NCI-H524 treated with DMSO at 0.1 percent for 48 hours (cell line): ENCODE measurements around the gene ANKS1B.

Experiments
- DNase-seq: peaks from one replicate; lab custom pipeline; 2025; lab: John Stamatoyannopoulos, UW

Gene ANKS1B

DNA sequence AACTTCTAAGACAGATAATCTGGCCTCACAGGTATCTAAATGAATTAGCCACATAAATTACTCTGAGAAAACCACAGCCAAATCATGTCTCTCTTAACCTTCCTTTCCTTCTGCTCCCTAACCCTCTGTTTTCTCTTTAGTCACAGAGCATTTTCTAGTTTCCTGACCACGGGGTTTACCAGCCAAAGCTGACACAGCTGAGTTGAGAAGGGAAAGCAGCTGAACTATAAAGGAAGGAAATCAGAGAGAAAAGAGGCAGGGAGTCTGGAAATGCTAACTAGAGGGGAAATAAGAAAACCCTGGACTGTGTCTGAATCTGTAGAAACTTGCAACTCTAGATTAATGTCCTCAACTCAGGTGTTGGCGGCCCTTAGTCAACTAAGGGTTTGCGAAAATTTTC is 24.4 kb downstream of the ANKS1B start:
- no peak for DNase-seq

DNA sequence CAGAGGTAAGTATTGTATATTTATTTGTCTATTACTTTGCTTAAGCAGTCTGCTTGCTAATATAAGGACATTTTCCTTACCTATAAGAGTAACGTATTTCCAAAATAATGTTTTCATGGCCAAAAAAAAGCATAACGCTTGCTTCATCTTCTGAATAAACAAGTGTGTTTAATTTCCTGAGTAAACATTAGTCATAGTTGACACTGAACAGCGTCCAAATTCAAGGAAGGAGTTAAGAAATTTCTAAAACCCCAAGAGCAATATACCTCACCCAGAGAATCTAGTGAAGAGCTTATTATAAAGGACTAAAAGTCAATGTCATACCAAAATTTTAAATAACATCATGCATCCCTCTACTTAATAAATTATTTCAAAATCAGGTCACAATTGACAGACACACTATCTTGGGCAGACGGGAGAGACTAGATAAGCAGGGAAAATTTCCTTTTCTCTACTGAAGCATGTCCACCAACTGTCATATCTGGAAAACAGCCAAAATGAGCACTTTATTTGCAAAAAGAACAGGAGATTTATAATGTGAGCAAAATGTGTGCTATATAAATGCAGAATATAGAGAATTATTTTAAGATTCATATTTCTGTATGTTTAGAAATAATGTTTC is 25.1 kb downstream of the ANKS1B start:
- peak; percentile 59 for DNase-seq

DNA sequence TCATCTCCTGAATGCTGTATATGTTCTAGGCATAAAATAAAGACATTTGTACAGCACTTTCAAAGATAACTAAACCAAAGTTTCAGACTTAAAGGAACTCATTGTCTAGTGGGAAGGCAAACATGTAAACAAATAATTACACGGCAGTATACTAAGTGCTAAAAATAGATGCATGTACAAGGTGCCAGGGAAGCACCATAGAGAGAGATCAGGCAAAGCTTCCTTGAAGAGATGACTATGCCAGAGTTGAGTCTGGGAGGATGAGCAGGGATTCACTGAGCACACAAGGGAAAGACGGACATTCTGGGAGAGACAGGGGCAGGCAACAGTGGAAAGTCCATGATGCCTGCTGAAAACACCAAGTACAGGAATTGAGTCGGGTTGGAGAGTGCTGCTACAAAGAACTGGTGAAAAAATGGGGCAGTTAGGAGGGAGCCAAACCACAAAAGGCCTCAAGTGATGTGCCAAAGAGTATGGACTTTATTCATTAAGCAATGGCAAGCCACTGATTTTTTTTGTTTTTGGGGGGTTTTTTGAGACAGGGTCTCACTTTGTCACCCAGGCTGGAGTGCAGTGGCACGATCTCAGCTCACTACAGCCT is 26.8 kb downstream of the ANKS1B start:
- DNase-seq = no peak

DNA sequence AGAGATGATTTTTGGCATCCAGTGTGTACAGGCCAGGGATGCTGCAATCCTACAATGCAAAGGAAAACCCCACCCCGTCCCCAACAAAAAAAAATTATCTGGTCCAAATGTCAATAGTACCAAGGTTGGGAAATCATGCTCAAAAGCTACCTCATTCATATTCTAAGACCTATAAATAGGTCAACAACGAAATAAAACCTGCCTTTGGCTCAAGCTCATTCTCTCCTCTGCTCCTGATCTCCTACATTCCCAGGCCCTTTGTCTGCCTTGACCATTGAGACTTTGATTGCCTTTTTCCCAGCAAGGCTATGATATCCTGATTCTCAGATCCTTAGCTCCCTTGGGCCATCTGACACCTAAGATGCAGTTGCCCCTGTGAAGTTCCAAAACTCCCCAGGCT is 30.0 kb downstream of the ANKS1B start:
- no peak for DNase-seq

DNA sequence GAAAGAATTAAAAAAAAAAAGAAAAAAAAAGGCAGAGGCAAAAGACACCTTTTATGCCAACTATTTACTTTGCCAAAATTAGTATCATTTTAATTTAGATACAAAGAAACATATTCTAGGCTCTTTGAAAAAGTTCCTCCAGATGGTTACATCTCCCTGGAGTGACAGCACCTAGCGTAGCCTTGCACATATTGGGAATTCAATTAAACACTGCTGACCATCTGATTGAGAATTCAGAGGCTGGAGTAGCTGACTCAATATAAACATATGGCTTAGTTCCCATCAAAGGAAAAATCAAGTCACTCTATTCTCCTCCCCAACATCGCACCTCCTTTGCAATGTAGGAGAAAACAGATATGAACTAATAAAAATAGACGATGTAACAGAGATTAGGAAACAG is 36.4 kb downstream of the ANKS1B start:
- DNase-seq = peak; percentile 3

DNA sequence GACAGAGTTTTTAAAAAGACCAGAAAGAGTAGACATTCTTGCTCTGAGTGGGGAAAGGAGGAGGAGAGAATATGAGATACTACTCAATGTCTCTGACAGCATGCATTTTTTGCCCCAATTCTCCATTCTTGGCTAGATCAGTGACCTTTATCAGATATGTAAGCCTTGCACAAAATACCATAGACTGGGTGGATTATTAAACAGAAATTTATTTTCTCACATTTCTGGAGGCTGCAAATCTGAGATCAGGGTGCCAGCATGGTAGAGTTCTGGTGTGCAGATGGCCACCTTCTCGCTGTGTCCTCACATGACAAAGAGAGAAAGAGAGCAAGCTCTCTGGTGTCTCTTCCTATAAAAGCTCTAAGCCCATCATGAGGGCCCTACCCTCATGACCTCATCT is 38.6 kb downstream of the ANKS1B start:
- no peak for DNase-seq

DNA sequence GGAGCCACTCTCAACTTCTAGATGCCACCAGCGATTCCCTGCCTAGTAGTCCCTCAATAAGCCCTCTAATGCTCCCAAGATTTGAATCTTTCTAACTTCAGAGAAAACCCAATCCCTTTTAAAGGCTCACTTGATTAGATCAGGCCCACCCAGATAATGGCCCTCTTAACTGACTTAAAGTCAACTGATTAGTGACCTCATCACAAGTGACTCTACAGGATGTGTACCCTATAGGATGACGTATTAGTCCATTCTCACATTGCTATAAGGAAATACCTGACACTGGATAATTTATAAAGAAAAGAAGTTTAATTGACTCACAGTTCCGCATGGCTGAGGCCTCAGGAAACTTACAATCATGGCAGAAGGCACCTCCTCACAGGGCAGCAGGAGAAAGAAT is 49.1 kb downstream of the ANKS1B start:
- DNase-seq = no peak

DNA sequence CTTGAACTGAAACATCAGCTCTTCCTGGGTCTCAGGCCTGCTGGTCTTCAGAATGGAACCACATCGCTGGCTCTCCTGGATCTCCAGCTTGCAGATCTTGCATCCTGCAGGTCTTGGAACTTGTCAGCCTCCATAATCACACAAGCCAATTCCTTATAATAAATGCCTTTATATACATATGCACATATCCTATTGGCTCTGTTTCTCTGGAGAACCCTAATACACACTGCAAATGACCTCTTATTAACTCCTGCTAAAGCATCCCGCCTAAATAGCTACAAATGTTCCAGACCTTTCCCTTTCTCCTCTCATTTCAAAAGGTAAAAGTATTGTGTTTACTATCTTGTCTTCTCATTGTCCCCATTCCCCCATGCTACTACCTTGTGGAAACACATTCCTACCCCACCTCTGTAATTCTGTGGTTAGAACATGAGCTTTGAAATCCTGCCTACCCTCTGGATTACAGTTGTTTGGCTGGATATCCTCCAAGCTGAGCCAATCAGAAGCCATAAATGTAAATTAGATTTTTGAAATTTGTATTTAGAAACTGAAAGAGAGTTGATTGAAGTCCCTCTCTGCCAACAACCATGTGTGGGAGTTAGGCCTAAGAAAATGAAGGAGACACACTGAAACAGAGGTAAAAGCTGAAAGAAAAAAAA is 58.1 kb downstream of the ANKS1B start:
- no peak for DNase-seq

DNA sequence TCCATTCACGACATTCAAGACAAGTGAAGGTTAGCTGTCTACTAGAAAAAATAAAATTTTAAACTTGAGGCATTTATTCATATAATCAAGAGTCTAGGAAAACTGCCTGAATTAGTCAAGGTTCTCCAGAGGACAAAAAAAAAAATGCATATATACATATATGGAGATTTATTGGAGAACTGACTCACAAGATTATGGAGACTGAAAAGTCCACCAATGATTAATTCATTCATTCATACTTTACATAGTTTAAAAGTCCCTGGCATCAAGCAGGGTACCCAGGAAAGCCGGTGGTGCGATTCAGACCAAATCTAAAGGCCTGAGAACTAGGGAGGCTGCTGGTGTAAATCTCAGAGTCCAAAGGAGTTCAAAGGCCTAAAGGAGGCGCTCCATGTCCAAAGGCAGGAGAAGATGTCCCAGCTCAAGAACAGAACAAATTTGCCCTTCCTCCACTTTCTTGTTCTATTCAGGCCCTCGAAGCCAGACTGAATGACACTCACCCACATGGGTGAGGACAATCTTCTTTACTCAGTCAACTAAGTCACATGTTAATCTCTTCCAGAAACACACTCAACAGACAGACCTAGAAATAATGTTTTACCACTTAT is 64.3 kb downstream of the ANKS1B start:
- no peak for DNase-seq

DNA sequence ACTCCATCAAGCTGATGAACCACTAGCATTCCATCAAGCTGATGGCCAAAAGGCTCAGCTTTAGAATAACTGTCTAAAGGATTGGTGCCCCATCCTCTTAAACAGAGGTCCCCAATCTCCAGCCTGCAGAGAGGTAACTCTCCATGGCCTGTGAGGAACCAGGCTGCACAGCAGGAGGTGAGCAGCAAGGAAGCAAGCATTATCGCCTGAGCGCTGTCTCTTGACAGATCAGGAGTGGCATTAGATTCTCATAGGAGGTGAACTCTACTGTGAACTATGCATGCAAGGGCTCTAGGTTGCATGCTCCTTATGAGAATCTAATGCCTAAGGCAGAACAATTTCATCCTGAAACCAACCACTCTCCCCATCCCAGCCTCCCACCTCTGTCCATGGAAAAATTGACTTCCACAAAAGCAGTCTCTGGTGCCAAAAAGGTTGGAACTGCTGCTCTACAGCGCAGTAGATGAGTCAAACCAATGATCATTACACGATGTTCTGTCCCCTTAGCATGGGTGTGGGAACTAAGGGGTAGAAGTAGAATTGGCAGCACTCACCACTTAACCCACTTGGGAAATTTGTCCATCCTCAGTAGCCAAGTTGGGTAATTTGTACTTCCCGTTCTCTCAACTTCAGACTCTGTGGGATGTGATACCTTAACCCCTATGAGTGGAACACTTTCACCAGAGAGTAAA is 66.9 kb downstream of the ANKS1B start:
- DNase-seq = no peak

DNA sequence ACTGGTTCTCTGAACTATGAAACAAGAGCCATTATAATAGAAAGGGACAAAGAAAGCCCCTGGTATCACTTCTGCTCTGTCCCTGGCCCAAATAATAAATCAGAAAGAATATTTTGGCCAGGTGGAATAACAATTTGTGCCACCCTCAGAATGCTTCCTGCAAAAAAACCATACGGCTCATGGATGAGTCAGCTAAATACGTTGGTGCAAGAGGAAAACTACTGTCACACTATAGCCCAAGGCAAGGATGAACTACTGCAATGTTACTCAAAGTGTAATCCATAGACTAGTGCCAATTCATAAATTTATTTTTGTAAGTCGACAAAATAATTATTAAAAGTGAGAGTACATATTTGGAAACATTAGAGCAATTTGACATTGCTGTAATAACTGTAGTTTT is 68.2 kb downstream of the ANKS1B start:
- no peak for DNase-seq

DNA sequence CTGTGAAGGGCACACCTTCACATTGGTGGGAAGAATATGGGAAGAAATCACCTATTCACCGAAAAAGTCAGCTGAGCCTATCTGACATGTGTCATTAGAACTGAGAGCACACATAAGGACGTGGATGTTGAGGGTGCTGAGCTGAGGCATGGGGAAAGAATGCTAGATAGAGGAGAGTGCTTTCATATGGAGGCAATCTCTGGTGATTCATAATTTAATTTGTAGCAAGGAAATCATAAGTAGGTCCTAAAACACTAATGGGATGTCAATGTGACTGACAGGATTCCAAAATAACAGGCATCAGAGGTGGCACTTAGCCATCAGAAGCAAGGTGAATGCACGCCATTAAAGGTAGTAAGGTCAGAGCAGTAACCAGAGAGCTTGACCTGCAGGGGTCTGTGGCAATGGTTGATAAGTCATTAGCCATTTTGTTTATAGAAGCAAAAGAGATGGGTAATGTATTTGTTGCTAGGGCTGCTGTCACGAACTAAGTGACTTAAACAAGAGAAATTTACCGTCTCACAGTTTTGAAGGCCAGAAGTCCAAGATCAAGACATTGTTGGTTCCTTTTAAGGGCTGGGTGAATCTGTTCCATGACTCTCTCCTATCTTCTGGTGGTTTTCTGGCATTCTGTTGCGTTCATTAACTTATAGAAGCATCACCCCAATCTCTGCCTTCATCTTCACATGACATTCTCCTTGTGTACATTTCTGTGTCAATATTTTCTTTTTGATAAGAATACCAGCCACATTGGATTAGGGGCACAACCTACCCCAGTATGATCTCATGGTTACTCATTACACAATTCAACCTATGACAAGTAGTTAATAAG is 69.3 kb downstream of the ANKS1B start:
- no peak for DNase-seq

DNA sequence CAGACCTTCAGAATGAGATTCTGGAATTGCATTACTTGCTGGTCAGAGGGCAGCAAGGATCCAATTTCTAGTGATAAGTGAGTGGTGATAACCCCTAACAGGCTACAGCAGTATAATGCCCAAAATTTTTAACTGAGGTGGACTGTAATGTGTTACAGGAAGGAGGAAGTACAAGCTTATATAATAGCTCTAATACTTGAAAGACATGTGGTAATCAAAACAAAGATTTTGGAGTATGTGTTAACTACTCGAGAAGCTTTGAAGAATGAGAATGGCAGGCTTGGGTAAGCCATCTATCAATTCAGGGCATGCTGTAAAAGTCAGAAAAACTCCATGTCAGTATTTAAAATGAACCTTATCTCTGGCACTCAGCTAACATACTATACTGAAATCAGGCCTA is 70.5 kb downstream of the ANKS1B start:
- DNase-seq = no peak

DNA sequence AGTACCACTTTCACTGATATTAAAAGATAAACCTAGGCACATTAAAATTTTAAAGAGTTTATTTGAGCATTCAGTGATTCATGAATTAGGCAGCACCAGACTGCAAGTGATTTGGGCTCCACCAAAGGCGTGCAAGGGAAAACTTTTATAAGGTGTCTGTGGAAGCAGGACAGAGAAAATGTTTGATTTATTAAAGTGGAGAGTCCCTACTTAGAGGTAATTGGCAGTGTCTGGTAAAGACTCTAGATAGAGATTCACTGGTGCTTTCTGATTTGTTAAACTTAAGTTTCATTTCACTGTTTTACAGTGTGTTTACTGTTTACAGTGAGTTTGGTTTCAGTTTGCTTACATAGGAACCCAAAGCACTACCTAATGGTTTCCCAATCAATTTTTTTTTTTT is 72.8 kb downstream of the ANKS1B start:
- DNase-seq = no peak

DNA sequence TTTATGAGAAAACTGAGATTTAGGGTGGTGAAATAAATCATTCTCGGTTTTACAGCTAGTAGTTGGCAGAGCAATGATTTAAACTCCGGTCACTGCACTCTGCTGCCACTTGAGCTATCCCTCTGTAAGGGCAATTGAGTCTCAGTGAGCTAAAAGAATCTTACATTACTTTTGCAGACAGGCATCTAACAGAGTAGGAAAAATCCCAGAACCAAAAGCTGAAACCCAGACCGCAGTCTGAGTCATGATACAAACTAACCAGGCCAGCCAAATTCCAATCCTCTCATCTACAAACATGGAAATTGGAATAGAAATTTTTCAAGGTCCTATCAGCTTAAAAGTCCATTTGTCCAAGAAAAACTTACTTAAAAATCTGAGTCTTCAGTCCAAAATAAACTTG is 73.7 kb downstream of the ANKS1B start:
- DNase-seq = no peak

DNA sequence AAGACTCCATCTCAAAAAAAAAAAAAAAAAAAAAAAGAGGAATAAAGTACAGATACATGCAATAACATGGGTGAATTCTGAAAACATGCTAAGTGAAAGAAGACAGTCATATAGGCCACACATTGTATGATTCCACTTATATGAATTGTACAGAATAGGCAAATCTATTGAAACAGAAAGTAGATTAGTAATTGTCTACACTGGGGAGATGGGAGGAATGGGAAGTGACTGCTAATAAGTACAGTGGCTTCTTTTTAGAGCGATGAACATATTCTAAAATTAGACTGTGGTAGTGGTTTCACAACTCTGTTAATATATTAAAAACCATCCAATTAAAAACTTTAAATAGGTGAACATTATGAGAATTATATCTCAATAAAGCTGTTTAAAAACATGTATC is 74.4 kb downstream of the ANKS1B start:
- no peak for DNase-seq

DNA sequence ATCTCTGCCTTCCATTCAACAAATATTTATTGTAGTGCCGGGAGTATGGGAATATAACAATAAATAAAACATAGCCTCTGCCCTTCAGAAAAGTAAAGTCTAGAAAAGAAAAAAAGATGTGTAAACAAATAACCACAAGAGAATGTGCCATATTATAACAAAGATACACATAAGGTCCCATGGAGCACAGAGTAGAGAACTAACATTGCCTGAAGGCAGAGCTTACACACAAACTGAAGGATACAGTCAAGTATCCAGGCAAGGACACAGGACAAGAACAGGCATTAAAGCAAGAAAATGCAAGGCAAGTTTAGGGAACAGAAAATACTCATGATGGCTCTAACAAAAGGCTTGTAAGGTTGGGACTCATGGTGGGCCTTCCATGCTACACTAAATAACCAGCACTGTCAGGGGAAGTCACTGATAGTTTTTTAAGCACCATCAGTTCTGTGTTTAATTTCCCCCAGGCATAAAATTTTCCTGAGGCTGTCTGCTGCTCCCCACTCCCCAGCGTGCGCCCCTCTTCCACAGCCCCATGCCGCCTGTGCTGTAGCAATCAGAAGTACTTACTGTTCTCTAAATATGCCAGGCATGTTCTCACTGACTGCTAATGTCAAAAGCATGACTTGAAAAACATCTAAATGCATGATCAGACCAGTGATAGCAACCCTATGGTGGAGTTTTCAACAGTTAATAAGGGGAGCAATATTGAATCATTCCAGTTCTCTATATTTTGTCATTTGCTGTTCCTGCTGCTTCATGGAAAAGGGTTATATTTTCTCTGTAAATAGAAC is 77.8 kb downstream of the ANKS1B start:
- DNase-seq = no peak

DNA sequence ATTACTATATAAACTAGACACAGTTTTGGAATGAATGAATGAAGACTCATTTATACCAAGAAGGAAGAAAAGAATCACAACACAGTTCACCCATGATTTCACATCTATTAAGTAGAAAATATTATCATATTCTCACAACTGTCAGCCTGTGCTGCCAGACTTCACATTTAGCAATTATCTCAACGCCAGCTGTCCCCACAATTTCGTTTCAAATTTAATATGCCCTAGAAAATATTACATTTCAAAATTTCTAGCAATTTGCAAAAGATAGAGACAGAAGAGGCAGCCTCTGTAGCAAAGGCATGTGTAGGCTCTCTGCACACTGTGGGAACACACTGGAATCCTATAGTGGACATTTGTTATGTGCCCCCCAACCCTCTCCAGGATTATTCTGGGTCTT is 83.6 kb downstream of the ANKS1B start:
- no peak for DNase-seq

DNA sequence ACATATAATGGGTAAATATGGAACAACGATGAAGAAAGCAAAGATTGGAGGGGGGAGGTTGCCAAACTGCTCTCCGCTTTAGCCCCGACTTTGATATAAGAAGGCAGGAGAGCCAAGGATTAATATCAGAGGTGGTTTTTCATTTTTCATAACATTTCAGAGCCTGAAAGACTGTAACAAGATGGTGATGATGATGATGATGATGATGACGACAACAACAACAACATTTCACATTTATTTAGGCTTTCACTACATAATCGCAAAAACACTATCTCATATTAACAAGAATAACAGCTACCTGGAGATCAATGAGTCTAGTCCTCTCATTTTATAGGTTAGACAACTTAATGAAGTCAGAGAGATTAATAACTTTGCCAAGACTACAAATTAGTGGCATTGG is 86.1 kb downstream of the ANKS1B start:
- no peak for DNase-seq

DNA sequence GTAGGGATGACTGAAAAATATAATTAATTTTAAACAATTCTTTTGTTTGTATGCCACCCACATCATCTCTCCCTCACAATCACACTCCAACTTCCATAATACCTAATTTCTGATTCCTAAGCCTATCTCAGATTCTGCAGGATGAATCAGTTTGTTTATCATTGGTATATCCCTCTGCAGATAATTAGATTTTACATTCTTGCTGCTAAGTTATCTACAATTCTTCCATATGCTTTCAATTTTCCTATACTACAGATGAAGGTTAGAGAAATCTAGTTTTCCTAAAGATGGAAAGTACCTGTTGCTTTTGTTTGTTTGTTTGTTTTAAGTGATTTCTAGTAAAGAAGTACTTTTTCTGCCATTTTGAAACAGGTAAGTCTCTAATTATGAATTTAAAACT is 105.3 kb downstream of the ANKS1B start:
- DNase-seq = no peak

DNA sequence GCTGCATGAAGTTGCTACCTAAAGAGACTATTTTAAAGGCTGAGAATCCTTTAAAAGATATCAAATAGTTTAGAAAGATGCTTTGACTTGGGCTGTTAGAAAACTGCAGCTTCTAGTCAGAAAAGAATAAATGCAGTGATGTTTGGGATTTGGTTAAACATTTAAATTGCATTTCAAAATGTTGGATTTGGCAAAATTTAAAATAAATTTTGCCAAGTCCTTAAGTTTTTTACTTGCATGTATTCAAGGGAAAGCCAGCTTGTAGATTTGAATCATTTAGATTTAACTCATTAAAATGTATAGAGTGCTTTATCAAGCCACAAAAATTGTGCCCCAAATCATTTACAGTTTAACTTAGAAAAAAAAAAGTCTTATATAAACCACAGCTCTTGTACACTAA is 109.7 kb downstream of the ANKS1B start:
- no peak for DNase-seq
